GM12878 (cell line): ENCODE data around the gene PTPRD. TPM values are rescaled to one million over a fixed set of nuclear protein-coding genes. Genes with fewer than 3 reads are reported as not detected.

Experiments
- ATAC-seq: fragments of 200-7000 bp; cut with Tn5 transposase; 3 replicates; pipeline ENCODE4 v1.9.1; 2020; ENCODE audit warnings: mild to moderate bottlenecking, moderate library complexity
- BruUV-seq: library from RNA; stranded (reverse); fragments of 400-500 nt; replicated peaks from 2 replicates; lab custom pipeline; 2021; lab: Mats Ljungman, UMichigan
- CTCF ChIA-PET: fragments of 300-600 bp; sonication (Branson Sonifier 250); formaldehyde crosslinking; extraction: SDS; loops from one replicate; lab custom pipeline; 2021; ENCODE audit warnings: inconsistent platforms; lab: Yijun Ruan, JAX
- POLR2A ChIA-PET: fragments of 350-600 bp; formaldehyde crosslinking; extraction: SDS; loops from one replicate; lab custom pipeline; 2021; ENCODE audit warnings: inconsistent platforms; lab: Charles Lee
- RAD21 ChIA-PET: fragments of 300-600 bp; sonication (Branson Sonifier 250); formaldehyde crosslinking; loops from one replicate; lab custom pipeline; 2023; ENCODE audit warnings: antibody characterized with exemption; ENCODE audit not compliant: unreplicated experiment; lab: Charles Lee
- SMC1A ChIA-PET: fragments of 300-600 bp; sonication (Branson Sonifier 250); formaldehyde crosslinking; loops from one replicate; lab custom pipeline; 2023; ENCODE audit not compliant: unreplicated experiment, uncharacterized antibody; lab: Charles Lee
- DNase-seq: peaks from one replicate; pipeline ENCODE4 v3.0.0-alpha.2; 2011; ENCODE audit warnings: low read depth, low spot score
- FAIRE-seq: peaks from 3 replicates; lab custom pipeline; 2011; peaks lifted over from hg19 to GRCh38; lab: Jason Lieb, UNC
- H2AFZ ChIP-seq: 2 replicates; pipeline ENCODE4 v1.6.0; 2011; ENCODE audit warnings: low read depth, low read length, control low read depth; ENCODE audit not compliant: control insufficient read depth
- H3K27ac ChIP-seq: 2 replicates; pipeline ENCODE4 v1.5.1; 2011; ENCODE audit warnings: control low read depth; ENCODE audit not compliant: control insufficient read depth, insufficient read depth
- H3K27me3 ChIP-seq, 2 experiments: replicated peaks in 1 of 2; 2 replicates each; pipeline versions ENCODE4 v1.6.0 to v1.6.1; 2011; ENCODE audit warnings: low read length in 1 of 2; ENCODE audit not compliant: control insufficient read depth in 2 of 2, insufficient read depth in 2 of 2
- H3K36me3 ChIP-seq, 2 experiments: 2 replicates each; pipeline ENCODE4 v1.5.1; 2011; ENCODE audit warnings: low read length in 1 of 2; ENCODE audit not compliant: control insufficient read depth in 2 of 2, insufficient read depth in 2 of 2
- H3K4me1 ChIP-seq: 2 replicates; pipeline ENCODE4 v1.6.1; 2011; ENCODE audit warnings: mild to moderate bottlenecking, low read length, moderate library complexity, mixed read lengths; ENCODE audit not compliant: control insufficient read depth, insufficient read depth
- H3K4me2 ChIP-seq: 2 replicates; pipeline ENCODE4 v1.6.0; 2011; ENCODE audit warnings: control low read depth; ENCODE audit not compliant: control insufficient read depth, insufficient read depth
- H3K4me3 ChIP-seq: fragments of 200-600 bp; sonication (generic); 2 replicates; pipeline ENCODE4 v1.5.1; 2016
- H3K79me2 ChIP-seq: 2 replicates; pipeline ENCODE4 v1.6.0; 2011; ENCODE audit warnings: low read length; ENCODE audit not compliant: control insufficient read depth, insufficient read depth
- H3K9ac ChIP-seq: 2 replicates; pipeline ENCODE4 v1.8.0; 2011; ENCODE audit warnings: low read length, control low read depth, mixed read lengths; ENCODE audit not compliant: control insufficient read depth, insufficient read depth
- H3K9me3 ChIP-seq: replicated peaks from 3 replicates; pipeline ENCODE4 v1.5.1; 2011; ENCODE audit warnings: mild to moderate bottlenecking, low read length; ENCODE audit not compliant: control insufficient read depth, insufficient read depth
- H4K20me1 ChIP-seq: 2 replicates; pipeline ENCODE4 v1.6.0; 2011; ENCODE audit not compliant: control insufficient read depth, insufficient read depth
- ASH2L ChIP-seq: fragments of 300-600, 200-600 bp; sonication (generic); IDR thresholded peaks from 2 replicates; pipeline ENCODE4 v1.6.1; 2017; ENCODE audit warnings: low read depth, mild to moderate bottlenecking, borderline replicate concordance
- CEBPB ChIP-seq, 2 experiments: fragments of 150-350 bp in 1 of 2; IDR thresholded peaks; 2 replicates each; pipeline ENCODE4 v1.6.1; 2012 to 2014; ENCODE audit warnings: low read depth in 2 of 2, low read length in 2 of 2, borderline replicate concordance in 1 of 2, inconsistent platforms in 1 of 2
- POLR2A ChIP-seq: IDR thresholded peaks from 2 replicates; pipeline ENCODE4 v1.6.1; 2011; ENCODE audit warnings: low read depth, mild to moderate bottlenecking, low read length
- RCOR1 ChIP-seq: conservative IDR thresholded peaks from 2 replicates; pipeline ENCODE4 v1.6.1; 2012; ENCODE audit warnings: low read depth, low read length, improper control_type of control experiment
- RFX5 ChIP-seq: IDR thresholded peaks from 2 replicates; pipeline ENCODE4 v1.6.1; 2011; ENCODE audit warnings: low read depth, low read length, improper control_type of control experiment
- RUNX3 ChIP-seq: IDR thresholded peaks from 2 replicates; pipeline ENCODE4 v1.6.1; 2012; ENCODE audit warnings: low read length, inconsistent platforms
- SMARCA5 ChIP-seq: fragments of 450-650 bp; IDR thresholded peaks from 2 replicates; pipeline ENCODE4 v1.6.1; 2017; ENCODE audit warnings: mild to moderate bottlenecking
- SUPT20H ChIP-seq: IDR thresholded peaks from 2 replicates; pipeline ENCODE4 v1.6.1; 2011; ENCODE audit warnings: low read depth, mild to moderate bottlenecking, low read length, moderate library complexity, borderline replicate concordance; ENCODE audit not compliant: control insufficient read depth
- WGBS: methylation state at CpG from one replicate; pipeline ENCODE4 v1.1.6; 2016; ENCODE audit warnings: low lambda C conversion rate; ENCODE audit not compliant: insufficient replicate concordance, insufficient coverage; ENCODE audit errors: missing lambda C conversion rate; 5-methylcytosine and 5-hydroxymethylcytosine counted together
- in situ Hi-C: fragments of 300-500 bp; cut with MboI; formaldehyde crosslinking; loops from 9 replicates; pipeline ENCODE4 v1.14.3; 2018; ENCODE audit warnings: mixed read lengths
- intact Hi-C: fragments of 100-400 bp; cut with micrococcal nuclease; formaldehyde crosslinking; loops from one replicate; pipeline ENCODE4 v1.14.2; 2022; ENCODE audit not compliant: unreplicated experiment
- polyA plus RNA-seq, 11 experiments: library from polyadenylated mRNA; depleted of rRNA in 4 of 11; unstranded in 6 of 11; stranded (reverse) in 5 of 11; fragments of >200 nt; fragmentation: Nextera tagmentation in 4 of 11; fragmentation: Illumina TruSeq in 1 of 11; extraction: Ambion mirVana in 4 of 11; extraction: Trizol in 1 of 11; gene quantifications; 1 replicate in 1 of 11; 2 replicates in 10 of 11; pipeline versions ENCODE4 v1.2.1 to v1.2.3, GENCODE V29; 2011 to 2016; ENCODE audit warnings: inconsistent platforms in 2 of 11, missing spikeins in 2 of 11, low read depth in 1 of 11
- total RNA-seq, 4 experiments: library from RNA; depleted of rRNA in 3 of 4; stranded (reverse); fragments of >200 nt in 3 of 4; fragmentation: Illumina TruSeq in 1 of 4; extraction: Trizol in 1 of 4; gene quantifications; 2 replicates each; pipeline versions ENCODE4 v1.2.1 to v1.2.3, GENCODE V29; 2013 to 2021
- TF ChIP-seq, protein P1 (sequence below): fragments of 450-650 bp; IDR thresholded peaks from 2 replicates; pipeline ENCODE4 v1.6.1; 2017; ENCODE audit warnings: mild to moderate bottlenecking, moderate library complexity
- TF ChIP-seq, protein P2 (sequence below): fragments of 450-650 bp; IDR thresholded peaks from 2 replicates; pipeline ENCODE4 v1.6.1; 2017; ENCODE audit warnings: antibody characterized with exemption, mild to moderate bottlenecking, moderate library complexity

The PTPRD gene
- total and polyA plus RNA-seq, 10 of the 15 experiments (the other 5 are each of a cell fraction or from before 2014, with no cell fraction given) = under 0.01 to 0.05 (median 0.01) TPM; not detected in 7

DNA sequence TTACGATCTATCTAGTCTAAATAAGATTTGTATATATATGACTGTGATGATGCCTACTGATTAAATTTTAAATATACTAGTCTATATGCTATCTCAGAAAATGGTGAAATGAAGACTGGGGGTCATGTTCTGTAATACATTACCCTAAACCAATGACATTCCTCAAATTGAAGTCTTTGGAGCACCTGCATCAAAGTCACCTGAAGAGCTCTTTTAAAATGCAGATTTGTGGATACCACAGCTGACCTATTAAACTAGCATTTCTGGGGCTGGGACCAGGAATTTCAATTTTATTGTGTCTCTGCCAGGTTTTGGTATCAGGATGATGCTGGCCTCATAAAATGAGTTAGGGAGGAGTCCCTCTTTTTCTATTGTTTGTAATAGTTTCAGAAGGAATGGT, 2181.3 kb downstream of the PTPRD start:
- H4K20me1 ChIP-seq = no peaks in the 10 kb centered on the region
- no peak overlapping the region for H3K9ac ChIP-seq
- no peak for DNase-seq
- no peaks in the 10 kb centered on the region for H3K4me1 ChIP-seq
- SMC1A ChIA-PET = no interaction called here
- no peak overlapping the region for H3K27ac ChIP-seq
- intact Hi-C loops (no loop called here), in situ Hi-C loops (no loop called here)
- no peak overlapping the region for H2AFZ ChIP-seq
- no peaks in the 10 kb centered on the region for H3K79me2 ChIP-seq
- FAIRE-seq = no peak
- TF ChIP-seq, protein P1, sequence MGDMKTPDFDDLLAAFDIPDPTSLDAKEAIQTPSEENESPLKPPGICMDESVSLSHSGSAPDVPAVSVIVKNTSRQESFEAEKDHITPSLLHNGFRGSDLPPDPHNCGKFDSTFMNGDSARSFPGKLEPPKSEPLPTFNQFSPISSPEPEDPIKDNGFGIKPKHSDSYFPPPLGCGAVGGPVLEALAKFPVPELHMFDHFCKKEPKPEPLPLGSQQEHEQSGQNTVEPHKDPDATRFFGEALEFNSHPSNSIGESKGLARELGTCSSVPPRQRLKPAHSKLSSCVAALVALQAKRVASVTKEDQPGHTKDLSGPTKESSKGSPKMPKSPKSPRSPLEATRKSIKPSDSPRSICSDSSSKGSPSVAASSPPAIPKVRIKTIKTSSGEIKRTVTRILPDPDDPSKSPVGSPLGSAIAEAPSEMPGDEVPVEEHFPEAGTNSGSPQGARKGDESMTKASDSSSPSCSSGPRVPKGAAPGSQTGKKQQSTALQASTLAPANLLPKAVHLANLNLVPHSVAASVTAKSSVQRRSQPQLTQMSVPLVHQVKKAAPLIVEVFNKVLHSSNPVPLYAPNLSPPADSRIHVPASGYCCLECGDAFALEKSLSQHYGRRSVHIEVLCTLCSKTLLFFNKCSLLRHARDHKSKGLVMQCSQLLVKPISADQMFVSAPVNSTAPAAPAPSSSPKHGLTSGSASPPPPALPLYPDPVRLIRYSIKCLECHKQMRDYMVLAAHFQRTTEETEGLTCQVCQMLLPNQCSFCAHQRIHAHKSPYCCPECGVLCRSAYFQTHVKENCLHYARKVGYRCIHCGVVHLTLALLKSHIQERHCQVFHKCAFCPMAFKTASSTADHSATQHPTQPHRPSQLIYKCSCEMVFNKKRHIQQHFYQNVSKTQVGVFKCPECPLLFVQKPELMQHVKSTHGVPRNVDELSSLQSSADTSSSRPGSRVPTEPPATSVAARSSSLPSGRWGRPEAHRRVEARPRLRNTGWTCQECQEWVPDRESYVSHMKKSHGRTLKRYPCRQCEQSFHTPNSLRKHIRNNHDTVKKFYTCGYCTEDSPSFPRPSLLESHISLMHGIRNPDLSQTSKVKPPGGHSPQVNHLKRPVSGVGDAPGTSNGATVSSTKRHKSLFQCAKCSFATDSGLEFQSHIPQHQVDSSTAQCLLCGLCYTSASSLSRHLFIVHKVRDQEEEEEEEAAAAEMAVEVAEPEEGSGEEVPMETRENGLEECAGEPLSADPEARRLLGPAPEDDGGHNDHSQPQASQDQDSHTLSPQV = no peak
- POLR2A ChIA-PET = no interaction called here
- H3K27me3 ChIP-seq = no peaks in the 10 kb centered on the region
- CTCF ChIA-PET = no interaction called here
- 0% methylated on average over 1 of the region's 1 CpG for WGBS
- ATAC-seq = no peak
- H3K4me2 ChIP-seq = no peak overlapping the region
- H3K4me3 ChIP-seq = no peak overlapping the region
- no peaks in the 10 kb centered on the region for H3K9me3 ChIP-seq
- RAD21 ChIA-PET = no interaction called here
- no peaks in the 10 kb centered on the region for H3K36me3 ChIP-seq
- BruUV-seq = no TSS peak

DNA sequence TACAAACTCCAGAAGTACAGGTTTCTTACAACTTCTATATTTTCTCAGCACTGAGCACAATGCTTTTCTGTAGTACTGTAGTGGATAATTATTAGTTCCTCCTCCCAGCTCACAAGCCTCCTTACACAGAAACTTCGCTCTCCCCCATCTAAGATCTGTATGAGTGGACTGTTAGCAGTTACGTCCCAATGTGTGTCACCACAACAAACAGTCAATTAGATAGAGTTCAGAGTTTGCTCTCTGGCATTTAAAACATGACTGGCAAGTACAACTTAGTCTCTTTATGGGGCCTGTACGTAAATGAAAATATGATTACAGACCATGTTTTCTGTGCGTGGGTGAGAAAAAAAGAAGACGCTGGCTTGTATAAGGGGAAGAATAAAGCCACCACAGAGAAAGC, 2181.9 kb downstream of the PTPRD start:
- ChIA-PET POLR2A (no interaction called here), CTCF (no interaction called here), SMC1A (interaction anchor here (1.2 kb wide), 1 partner anchor 11 kb away, joined by 4 read pairs; no protein-coding TSS in a partner anchor), RAD21 (no interaction called here)
- Histone ChIP-seq H3K4me2 (no peak overlapping the region), H3K27ac (no peak overlapping the region), H3K4me1 (no peaks in the 10 kb centered on the region), H3K36me3 (no peaks in the 10 kb centered on the region), H4K20me1 (no peaks in the 10 kb centered on the region), H3K9me3 (no peaks in the 10 kb centered on the region), H3K4me3 (no peak overlapping the region), H3K79me2 (no peaks in the 10 kb centered on the region), H3K27me3 (no peaks in the 10 kb centered on the region), H3K9ac (no peak overlapping the region), H2AFZ (no peak overlapping the region)
- DNase-seq (no peak), ATAC-seq (no peak), FAIRE-seq (no peak)
- BruUV-seq = no TSS peak
- in situ Hi-C loops (no loop called here), intact Hi-C loops (no loop called here)
- 40% methylated on average over 5 of the region's 5 CpGs for WGBS
- no peak for TF ChIP-seq RCOR1
- no peak for TF ChIP-seq RFX5
- no peak for TF ChIP-seq RUNX3
- TF ChIP-seq POLR2A = no peak
- no peak for TF ChIP-seq SMARCA5
- TF ChIP-seq SUPT20H = no peak
- no peak for TF ChIP-seq CEBPB (IDR thresholded peaks at IDR 0.05; ENCODE audit: borderline replicate concordance in 1 of 2, low read depth in 2 of 2, low read length in 2 of 2)
- no peak for TF ChIP-seq ASH2L
- TF ChIP-seq, protein P2, sequence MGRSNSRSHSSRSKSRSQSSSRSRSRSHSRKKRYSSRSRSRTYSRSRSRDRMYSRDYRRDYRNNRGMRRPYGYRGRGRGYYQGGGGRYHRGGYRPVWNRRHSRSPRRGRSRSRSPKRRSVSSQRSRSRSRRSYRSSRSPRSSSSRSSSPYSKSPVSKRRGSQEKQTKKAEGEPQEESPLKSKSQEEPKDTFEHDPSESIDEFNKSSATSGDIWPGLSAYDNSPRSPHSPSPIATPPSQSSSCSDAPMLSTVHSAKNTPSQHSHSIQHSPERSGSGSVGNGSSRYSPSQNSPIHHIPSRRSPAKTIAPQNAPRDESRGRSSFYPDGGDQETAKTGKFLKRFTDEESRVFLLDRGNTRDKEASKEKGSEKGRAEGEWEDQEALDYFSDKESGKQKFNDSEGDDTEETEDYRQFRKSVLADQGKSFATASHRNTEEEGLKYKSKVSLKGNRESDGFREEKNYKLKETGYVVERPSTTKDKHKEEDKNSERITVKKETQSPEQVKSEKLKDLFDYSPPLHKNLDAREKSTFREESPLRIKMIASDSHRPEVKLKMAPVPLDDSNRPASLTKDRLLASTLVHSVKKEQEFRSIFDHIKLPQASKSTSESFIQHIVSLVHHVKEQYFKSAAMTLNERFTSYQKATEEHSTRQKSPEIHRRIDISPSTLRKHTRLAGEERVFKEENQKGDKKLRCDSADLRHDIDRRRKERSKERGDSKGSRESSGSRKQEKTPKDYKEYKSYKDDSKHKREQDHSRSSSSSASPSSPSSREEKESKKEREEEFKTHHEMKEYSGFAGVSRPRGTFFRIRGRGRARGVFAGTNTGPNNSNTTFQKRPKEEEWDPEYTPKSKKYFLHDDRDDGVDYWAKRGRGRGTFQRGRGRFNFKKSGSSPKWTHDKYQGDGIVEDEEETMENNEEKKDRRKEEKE = no peak
